Keratinocyte (primary cell): ENCODE results near the gene TSPOAP1. TPM values are rescaled to one million over a fixed set of nuclear protein-coding genes. Genes with fewer than 3 reads are reported as not detected.

Experiments used
- DNase-seq: peaks from one replicate; pipeline ENCODE4 v3.0.0-alpha.2; 2011; ENCODE audit warnings: low read depth, missing footprints, low spot score
- FAIRE-seq: peaks from 2 replicates; lab custom pipeline; 2011; peaks lifted over from hg19 to GRCh38; lab: Jason Lieb, UNC
- H2AFZ ChIP-seq: 2 replicates; pipeline ENCODE4 v1.6.0; 2012; ENCODE audit warnings: low read length, control low read depth, inconsistent platforms; ENCODE audit not compliant: control insufficient read depth
- H3K27ac ChIP-seq: 2 replicates; pipeline ENCODE4 v1.5.1; 2011; ENCODE audit warnings: low read length; ENCODE audit not compliant: control insufficient read depth, insufficient read depth
- H3K27me3 ChIP-seq: 3 replicates; pipeline ENCODE4 v1.6.0; 2011; ENCODE audit warnings: low read length; ENCODE audit not compliant: control insufficient read depth, insufficient read depth; ENCODE audit errors: extremely low read depth
- H3K36me3 ChIP-seq, 2 experiments: 2 replicates in 1 of 2; 3 replicates in 1 of 2; pipeline ENCODE4 v1.5.1; 2011; ENCODE audit warnings: low read length in 2 of 2, mild to moderate bottlenecking in 1 of 2; ENCODE audit not compliant: control insufficient read depth in 2 of 2, insufficient read depth in 2 of 2; ENCODE audit errors: extremely low read depth in 1 of 2
- H3K4me1 ChIP-seq: 3 replicates; pipeline ENCODE4 v1.5.1; 2011; ENCODE audit warnings: low read length; ENCODE audit not compliant: control insufficient read depth, insufficient read depth; ENCODE audit errors: extremely low read depth
- H3K4me2 ChIP-seq: 3 replicates; pipeline ENCODE4 v1.6.0; 2011; ENCODE audit warnings: low read depth, low read length; ENCODE audit not compliant: control insufficient read depth, insufficient read depth; ENCODE audit errors: extremely low read depth
- H3K4me3 ChIP-seq, 3 experiments: fragments of 200-600 bp in 1 of 3; sonication (generic) in 1 of 3; 2 replicates in 2 of 3; 3 replicates in 1 of 3; pipeline ENCODE4 v1.5.1; 2011 to 2016; ENCODE audit warnings: low read length in 3 of 3, mild to moderate bottlenecking in 3 of 3, control low read depth in 2 of 3, inconsistent platforms in 1 of 3, low read depth in 1 of 3, mixed read lengths in 1 of 3, mixed run types in 1 of 3, moderate library complexity in 1 of 3; ENCODE audit not compliant: control insufficient read depth in 2 of 3, insufficient read depth in 2 of 3; ENCODE audit errors: extremely low read depth in 1 of 3
- H3K79me2 ChIP-seq: 2 replicates; pipeline ENCODE4 v1.6.0; 2012; ENCODE audit warnings: low read length; ENCODE audit not compliant: control insufficient read depth, insufficient read depth
- H3K9ac ChIP-seq: 3 replicates; pipeline ENCODE4 v1.6.0; 2011; ENCODE audit warnings: low read length; ENCODE audit not compliant: control insufficient read depth, insufficient read depth; ENCODE audit errors: extremely low read depth
- H3K9me1 ChIP-seq: 3 replicates; pipeline ENCODE4 v1.6.0; 2011; ENCODE audit warnings: low read length; ENCODE audit not compliant: control insufficient read depth, insufficient read depth; ENCODE audit errors: extremely low read depth
- H3K9me3 ChIP-seq: 2 replicates; pipeline ENCODE4 v1.5.1; 2012; ENCODE audit warnings: low read depth, low read length; ENCODE audit not compliant: control insufficient read depth
- H4K20me1 ChIP-seq: 3 replicates; pipeline ENCODE4 v1.6.0; 2011; ENCODE audit warnings: low read length; ENCODE audit not compliant: control insufficient read depth, insufficient read depth; ENCODE audit errors: extremely low read depth
- EZH2 ChIP-seq: IDR thresholded peaks from one replicate; pipeline ENCODE4 v1.6.1; 2012; ENCODE audit warnings: inconsistent platforms, mild to moderate bottlenecking, low read length, moderate library complexity
- dilution Hi-C: fragments of 300-500 bp; cut with MboI; formaldehyde crosslinking; loops from one replicate; pipeline ENCODE4 v1.7.0; 2020; ENCODE audit warnings: low sequenced_read_pairs; ENCODE audit not compliant: extremely low pct_ligation_motif_present
- polyA plus RNA-seq, 5 experiments: library from polyadenylated mRNA; depleted of rRNA in 3 of 5; stranded (reverse) in 3 of 5; stranded (forward) in 1 of 5; unstranded in 1 of 5; fragments of >200 nt; gene quantifications; 1 replicate in 1 of 5; 2 replicates in 3 of 5; 3 replicates in 1 of 5; pipeline versions ENCODE4 v1.2.1 to v1.2.3, GENCODE V29; 2011 to 2012; ENCODE audit warnings: missing spikeins in 2 of 5, low read depth in 1 of 5, low replicate concordance in 1 of 5
- TF ChIP-seq, protein P1 (sequence below), 3 experiments: IDR thresholded peaks in 1 of 3; conservative IDR thresholded peaks in 1 of 3; optimal IDR thresholded peaks in 1 of 3; 2 replicates in 2 of 3; 3 replicates in 1 of 3; pipeline versions ENCODE3 to v1.5.1; 2011; ENCODE audit warnings: low read length in 3 of 3, mild to moderate bottlenecking in 3 of 3, moderate library complexity in 2 of 3, control low read depth in 1 of 3, inconsistent platforms in 1 of 3; ENCODE audit not compliant: insufficient read depth in 2 of 3; ENCODE audit errors: extremely low read depth in 1 of 3

The TSPOAP1 gene
- polyA plus RNA-seq, 1 donor (not counting 4 experiments of a cell fraction or from before 2014, with no cell fraction given) = 0.04 TPM

DNA sequence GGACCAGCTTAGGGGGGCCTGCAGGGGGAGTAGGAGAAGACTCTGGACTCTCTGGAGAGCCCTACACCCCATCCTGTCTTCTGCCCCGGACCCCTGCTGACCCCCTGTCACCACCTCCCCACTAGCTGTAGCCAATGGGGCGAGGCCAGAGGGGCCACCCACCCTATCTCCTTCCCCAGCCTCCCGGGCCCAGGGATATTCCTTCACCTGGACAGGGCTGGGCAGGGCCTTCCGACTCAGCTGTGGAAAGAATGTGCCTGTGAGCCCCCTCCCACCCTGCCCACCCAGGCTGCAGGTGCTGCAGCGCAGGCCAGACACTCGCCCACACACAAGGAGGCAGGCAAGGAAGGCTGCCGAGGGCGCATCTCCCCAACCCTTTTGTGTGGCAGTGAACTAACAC is 23.0 kb downstream of the TSPOAP1 start:
- H4K20me1 ChIP-seq = no peaks in the 10 kb centered on the region
- peaks cover 22% of the 10 kb centered on the region for H3K27me3 ChIP-seq
- dilution Hi-C loops = no loop called here
- DNase-seq (no peak), FAIRE-seq (no peak)
- no peaks in the 10 kb centered on the region for H3K36me3 ChIP-seq
- no peaks in the 10 kb centered on the region for H3K4me1 ChIP-seq
- no peak overlapping the region for H3K4me3 ChIP-seq
- no peaks in the 10 kb centered on the region for H3K9me3 ChIP-seq
- H3K4me2 ChIP-seq = no peak overlapping the region
- H3K79me2 ChIP-seq = no peaks in the 10 kb centered on the region
- H3K9me1 ChIP-seq = no peaks in the 10 kb centered on the region
- no peak overlapping the region for H3K27ac ChIP-seq
- TF ChIP-seq EZH2 = no peak
- TF ChIP-seq, protein P1, sequence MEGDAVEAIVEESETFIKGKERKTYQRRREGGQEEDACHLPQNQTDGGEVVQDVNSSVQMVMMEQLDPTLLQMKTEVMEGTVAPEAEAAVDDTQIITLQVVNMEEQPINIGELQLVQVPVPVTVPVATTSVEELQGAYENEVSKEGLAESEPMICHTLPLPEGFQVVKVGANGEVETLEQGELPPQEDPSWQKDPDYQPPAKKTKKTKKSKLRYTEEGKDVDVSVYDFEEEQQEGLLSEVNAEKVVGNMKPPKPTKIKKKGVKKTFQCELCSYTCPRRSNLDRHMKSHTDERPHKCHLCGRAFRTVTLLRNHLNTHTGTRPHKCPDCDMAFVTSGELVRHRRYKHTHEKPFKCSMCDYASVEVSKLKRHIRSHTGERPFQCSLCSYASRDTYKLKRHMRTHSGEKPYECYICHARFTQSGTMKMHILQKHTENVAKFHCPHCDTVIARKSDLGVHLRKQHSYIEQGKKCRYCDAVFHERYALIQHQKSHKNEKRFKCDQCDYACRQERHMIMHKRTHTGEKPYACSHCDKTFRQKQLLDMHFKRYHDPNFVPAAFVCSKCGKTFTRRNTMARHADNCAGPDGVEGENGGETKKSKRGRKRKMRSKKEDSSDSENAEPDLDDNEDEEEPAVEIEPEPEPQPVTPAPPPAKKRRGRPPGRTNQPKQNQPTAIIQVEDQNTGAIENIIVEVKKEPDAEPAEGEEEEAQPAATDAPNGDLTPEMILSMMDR (optimal IDR thresholded peaks at IDR 0.05 in 1 of 3, IDR thresholded peaks at IDR 0.05 in 1 of 3, conservative IDR thresholded peaks at IDR 0.05 in 1 of 3; ENCODE audit: extremely low read depth in 1 of 3, insufficient read depth in 2 of 3, low read length in 3 of 3) = no peak
- H2AFZ ChIP-seq = no peak overlapping the region
- no peak overlapping the region for H3K9ac ChIP-seq

DNA sequence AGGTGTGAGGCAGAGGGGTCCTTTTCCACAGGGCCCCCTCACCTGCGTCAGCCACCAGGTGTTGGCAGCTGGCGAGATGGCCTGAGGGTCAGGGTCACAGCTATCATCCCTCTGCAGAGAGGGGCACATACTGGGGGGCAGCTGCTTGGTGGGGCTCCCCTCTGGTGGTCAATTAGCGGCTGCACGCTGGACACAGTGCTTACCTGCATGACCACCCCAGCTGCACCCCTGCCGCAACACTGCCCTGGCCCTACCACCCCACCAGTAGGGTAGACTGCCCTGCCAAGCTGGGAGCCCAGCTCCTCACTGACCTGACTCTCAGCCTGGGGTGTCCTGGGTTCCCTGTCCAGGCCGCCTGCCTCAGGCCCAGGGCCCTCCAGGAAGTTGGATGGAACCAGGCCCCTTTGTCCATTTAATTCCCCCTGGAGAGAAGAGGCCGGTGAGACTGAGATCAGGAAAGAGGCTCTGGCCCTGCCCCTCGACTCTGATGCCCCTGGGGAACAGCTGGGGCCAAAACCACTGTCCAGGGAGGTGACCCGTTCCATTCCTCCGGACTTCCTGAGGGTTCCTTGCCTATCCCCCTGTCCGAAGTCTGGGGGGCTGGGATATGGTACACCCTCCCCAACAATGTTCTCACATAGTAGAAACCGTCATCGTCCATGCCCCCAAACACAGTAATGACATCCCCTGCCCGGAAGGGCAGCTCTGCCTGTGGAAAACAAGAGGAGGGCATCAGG is 23.7 kb downstream of the TSPOAP1 start:
- DNase-seq = no peak
- H3K27me3 ChIP-seq = peaks cover 27% of the 10 kb centered on the region
- FAIRE-seq = no peak

More for the DNA sequence above, 23.7 kb downstream of the TSPOAP1 start:
- Histone ChIP-seq H3K9ac (no peak overlapping the region), H3K27ac (no peak overlapping the region), H3K4me1 (no peaks in the 10 kb centered on the region), H3K79me2 (no peaks in the 10 kb centered on the region), H3K9me3 (no peaks in the 10 kb centered on the region), H3K36me3 (no peaks in the 10 kb centered on the region), H2AFZ (no peak overlapping the region), H4K20me1 (no peaks in the 10 kb centered on the region), H3K4me3 (no peak overlapping the region), H3K9me1 (no peaks in the 10 kb centered on the region), H3K4me2 (no peak overlapping the region)
- dilution Hi-C loops = no loop called here
- no peak for TF ChIP-seq EZH2
- TF ChIP-seq, protein P1 (optimal IDR thresholded peaks at IDR 0.05 in 1 of 3, IDR thresholded peaks at IDR 0.05 in 1 of 3, conservative IDR thresholded peaks at IDR 0.05 in 1 of 3; ENCODE audit: extremely low read depth in 1 of 3, insufficient read depth in 2 of 3, low read length in 3 of 3) = no peak
